Ramos (cell line): ENCODE data around the gene TPSB2.

Source experiments
- in situ Hi-C: fragments of 300-500 bp; cut with MboI; formaldehyde crosslinking; loops from one replicate; pipeline ENCODE4 v1.14.3; 2022; ENCODE audit warnings: low sequenced_read_pairs; ENCODE audit not compliant: unreplicated experiment

TPSB2 gene

DNA sequence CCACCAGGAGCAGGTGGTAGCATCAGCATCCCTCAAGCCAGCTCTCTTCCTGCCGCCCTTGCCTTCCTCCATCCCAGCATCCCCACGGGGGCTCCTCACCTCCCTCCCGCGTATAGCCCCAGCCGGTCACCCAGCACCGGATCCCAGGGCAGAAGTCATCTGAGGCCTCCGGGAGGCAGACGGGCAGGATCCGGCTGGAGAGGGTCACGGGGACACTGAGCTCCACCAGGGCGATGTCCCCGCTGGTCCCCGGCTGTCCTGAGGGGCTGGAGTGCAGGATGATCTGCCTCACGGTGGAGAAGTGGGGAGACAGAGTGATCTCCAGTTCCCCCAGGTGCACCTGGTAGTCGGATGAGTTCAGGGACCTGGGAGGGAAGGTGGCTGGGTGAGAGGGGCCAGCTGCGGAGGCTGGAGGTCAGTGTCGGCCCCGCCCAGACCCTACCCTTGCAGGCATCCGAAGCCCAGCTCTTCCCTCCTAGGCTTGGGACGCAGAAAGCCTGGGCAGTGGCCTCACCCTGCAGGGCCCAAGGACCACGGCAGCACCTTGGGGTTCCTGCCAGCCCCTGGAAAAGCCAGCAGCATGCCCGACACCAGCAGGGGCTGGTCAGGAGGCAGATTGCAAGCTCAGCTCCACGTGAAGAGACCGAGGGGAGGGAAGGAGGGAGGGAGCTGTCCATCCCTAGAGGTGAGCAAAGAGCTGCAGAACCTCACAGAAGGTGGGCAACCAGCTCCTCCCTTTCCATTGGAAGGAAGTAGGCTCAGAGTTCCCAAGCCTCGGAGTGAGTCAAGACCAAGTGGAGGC lies 7.2 kb downstream of the TPSB2 start:
- in situ Hi-C loops: no loop called here

- in situ Hi-C loops: no loop called here
Observed at GRCh38 chr16:1221628-1222552, 8.1 kb downstream of the TPSB2 start.

GRCh38 chr16:1220841-1221627 lies 8.9 kb downstream of the TPSB2 start:
- in situ Hi-C loops: no loop called here

DNA sequence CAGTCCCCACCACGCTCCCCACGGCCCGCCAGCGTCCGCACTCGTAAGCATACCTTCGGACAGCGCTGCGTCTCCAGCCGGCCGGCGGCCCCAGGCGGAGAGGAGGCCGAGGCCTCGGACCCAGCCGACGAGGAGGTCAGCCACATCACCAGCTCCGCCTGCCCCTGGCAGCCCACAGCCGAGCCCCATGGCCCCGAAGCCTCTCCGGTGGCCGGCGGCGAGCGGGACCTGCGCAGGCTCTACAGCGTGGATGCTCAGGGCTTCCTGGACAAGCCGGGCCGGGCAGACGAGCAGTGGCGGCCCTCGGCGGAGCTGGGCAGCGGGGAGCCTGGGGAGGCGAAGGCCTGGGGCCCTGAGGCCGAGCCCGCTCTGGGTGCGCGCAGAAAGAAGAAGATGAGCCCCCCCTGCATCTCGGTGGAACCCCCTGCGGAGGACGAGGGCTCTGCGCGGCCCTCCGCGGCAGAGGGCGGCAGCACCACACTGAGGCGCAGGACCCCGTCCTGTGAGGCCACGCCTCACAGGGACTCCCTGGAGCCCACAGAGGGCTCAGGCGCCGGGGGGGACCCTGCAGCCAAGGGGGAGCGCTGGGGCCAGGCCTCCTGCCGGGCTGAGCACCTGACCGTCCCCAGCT lies 9.8 kb downstream of the TPSB2 start:
- in situ Hi-C loops: no loop called here

DNA sequence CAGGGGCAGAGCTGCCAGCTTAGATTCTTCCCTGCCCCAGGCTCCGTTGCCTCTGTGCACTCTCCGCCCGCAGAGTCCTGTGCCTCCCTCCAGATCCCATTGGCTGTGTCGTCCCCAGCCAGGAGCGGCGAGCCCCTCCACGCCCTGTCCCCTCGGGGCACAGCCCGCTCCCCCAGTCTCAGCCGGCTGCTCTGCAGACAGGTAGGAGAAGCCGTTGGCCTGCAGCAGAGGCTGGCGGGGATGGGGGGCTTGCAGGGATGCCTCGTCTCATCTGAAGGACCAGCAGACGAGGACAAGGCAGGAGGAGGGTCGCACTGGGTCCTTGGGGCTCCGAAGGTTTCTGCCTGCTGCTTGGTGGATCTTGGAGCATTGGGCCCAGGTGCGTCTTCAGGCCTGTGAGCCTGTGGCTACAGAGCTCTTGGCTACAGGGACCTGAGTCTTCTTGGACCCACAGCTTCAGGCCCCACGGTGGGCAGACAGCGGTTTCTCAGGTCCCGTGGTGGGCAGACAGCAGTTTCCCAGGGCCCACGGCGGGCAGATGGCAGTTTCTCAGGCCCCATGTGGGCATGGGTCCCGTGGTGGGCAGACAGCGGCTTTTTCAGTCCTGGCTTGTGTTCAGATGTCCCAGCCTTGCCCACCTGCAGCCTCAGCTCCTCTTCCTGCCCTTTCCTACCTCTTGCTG lies 10.9 kb downstream of the TPSB2 start:
- in situ Hi-C loops: no loop called here

- in situ Hi-C loops: no loop called here
Observed at GRCh38 chr16:1218061-1218929, 11.7 kb downstream of the TPSB2 start.

- in situ Hi-C loops: no loop called here
Observed at GRCh38 chr16:1217526-1217925, 12.5 kb downstream of the TPSB2 start.

DNA sequence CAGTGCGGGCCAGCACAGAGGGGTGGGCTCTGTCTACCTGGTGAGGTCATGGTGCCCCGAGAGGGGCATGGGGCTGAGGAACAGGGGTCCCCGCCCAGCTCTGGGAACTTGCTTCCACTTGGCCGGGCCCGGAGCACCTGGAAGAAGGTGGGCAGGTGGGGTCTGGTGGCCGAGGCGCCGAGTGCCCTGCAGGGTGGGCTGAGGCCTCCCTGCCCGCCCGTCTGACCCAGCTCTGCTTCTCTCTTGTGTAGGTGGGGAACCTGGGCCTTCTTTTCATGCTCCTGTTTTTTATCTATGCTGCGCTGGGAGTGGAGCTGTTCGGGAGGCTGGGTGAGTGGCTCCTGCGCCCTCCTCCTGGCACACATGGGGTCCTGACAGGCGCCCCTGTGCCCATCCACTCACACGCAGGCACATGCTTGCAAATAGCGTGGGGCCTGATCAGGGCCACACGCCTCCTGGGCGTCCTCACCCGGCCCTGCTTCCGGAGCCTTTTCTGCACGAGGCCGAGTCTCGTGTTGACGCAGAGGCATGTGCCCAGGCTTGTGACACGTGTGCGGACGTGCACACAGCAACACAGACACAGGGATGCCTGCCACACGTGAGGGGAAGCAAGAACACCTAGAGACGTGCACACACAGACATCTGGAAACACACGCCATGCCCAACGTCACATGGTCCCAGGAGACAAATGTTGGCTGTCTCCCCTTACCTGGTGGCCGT lies 13.1 kb downstream of the TPSB2 start:
- in situ Hi-C loops: no loop called here

DNA sequence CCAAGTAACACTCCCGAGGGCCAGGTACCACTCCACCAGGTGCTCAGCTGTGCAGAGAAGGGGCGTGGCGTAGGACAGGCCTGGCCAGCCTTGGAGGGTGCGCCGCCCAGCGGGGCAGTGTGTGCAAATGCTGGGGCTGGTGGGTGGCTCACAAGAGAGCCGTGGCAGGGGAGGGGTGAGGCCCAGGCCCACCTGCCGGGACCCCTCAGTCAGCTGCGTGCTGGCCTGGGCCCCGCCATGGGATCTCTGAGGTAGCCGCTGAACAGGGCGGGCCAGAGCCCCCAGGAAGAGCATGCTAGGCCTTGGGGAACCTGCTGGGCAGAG lies 13.7 kb downstream of the TPSB2 start:
- in situ Hi-C loops: no loop called here

DNA sequence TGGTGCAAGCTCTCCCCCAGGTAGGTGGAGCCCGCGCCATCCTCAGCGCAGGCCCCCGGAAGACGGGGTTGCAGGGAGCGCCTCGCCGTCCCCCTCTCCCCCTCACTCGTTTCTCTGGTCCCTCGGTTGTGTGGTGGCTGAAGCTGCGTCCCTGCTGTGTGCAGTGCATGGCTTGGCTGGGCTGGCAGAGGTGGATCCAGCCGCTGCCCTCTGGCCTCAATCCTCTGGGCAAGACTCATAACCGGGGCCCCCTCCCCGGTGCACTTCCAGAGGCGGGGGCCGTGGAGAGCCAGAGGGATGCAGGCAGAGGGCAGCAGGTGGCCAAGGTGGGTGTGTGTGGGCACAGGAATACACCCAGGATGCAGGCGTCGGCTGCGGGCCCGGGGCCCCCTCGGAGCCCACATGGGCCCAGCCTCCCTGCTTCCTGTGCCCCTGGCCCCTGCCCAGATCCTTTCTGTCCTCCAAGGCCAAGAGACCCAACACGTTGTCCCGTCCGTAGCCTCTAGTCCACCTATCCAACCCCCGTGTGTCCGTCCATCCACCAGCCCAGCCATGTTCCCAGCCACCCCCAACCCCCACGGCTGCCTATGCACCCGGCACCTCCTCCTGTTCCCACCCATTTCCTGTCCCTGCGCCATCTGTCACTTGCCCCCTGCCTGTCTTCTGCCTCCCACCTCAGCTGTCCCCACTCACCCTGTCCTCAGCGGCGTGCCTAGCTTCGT lies 14.2 kb downstream of the TPSB2 start:
- in situ Hi-C loops: no loop called here

GRCh38 chr16:1214719-1215118 lies 15.3 kb downstream of the TPSB2 start:
- in situ Hi-C loops: no loop called here

GRCh38 chr16:1213796-1214372 lies 16.1 kb downstream of the TPSB2 start:
- in situ Hi-C loops: no loop called here

DNA sequence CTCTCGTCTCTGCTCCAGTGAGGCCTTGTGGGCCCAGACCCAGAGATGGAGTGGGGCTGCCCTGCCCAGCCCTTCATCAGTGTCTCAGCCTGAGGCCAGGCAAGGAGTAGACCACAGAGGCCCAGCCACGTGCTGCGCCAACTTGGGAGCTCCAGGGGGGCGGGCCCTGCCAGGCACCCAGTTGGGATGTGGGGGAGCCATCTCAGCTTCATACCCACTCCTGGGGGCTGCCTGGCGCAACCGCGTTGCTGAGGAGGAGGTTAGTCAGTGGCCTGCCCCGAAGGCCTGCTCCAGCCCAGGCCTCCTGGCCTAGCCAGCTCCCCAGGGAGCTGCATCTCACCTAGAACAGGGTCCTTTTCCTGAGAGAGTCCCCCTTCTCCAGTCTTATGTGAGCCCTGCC lies 16.8 kb downstream of the TPSB2 start:
- in situ Hi-C loops: no loop called here

GRCh38 chr16:1212616-1213194 lies 17.3 kb downstream of the TPSB2 start:
- in situ Hi-C loops: no loop called here

DNA sequence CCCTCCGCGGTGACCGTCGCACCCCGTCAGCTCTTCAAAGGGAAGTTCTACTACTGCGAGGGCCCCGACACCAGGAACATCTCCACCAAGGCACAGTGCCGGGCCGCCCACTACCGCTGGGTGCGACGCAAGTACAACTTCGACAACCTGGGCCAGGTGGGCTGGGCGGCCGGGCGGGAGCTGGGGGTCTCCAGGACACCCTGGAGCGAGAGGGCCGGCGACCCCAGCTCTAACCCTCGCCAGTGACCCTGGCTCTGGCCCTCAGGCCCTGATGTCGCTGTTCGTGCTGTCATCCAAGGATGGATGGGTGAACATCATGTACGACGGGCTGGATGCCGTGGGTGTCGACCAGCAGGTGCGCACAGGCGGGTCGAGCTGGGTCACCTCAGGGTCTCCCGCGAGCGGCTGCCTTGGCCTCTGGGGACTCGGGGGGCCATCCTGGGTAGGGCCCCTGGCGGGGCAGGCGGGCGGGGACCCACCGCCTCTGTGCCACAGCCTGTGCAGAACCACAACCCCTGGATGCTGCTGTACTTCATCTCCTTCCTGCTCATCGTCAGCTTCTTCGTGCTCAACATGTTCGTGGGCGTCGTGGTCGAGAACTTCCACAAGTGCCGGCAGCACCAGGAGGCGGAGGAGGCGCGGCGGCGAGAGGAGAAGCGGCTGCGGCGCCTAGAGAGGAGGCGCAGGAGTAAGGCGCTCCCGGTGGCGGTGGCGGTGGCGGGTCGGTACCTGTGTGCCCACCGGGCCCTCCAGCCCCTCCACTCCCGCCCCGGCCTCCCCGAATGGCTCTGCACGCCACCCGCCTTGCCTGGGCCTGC lies 18.3 kb downstream of the TPSB2 start:
- in situ Hi-C loops: no loop called here

DNA sequence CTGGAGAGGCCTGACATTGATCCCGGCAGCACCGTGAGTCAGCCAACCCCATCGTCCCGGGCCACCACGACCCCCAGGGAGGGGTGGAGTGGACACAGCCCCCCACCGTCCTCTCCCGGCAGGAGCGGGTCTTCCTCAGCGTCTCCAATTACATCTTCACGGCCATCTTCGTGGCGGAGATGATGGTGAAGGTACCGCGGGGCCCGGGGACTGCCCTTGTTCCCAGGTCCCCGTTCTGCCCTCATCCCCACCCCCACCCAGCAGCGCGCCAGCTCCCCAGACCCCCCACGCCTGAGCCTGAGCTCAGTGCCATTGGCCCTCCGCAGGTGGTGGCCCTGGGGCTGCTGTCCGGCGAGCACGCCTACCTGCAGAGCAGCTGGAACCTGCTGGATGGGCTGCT lies 19.5 kb downstream of the TPSB2 start:
- in situ Hi-C loops: no loop called here
